ENCODE measurements around the gene PRDM15. TPM values are rescaled to one million over a fixed set of nuclear protein-coding genes. Genes with fewer than 3 reads are reported as not detected.

Gene PRDM15
- total and polyA plus RNA-seq, 2 experiments from 2014 or later = 3.0 to 10.6 TPM

GRCh38 chr21:41921021-41921420 lies 41.9 kb upstream of the PRDM15 start (continued):
- TF ChIP-seq JUNB (IDR thresholded peaks at IDR 0.05; ENCODE audit: unreplicated experiment) (no peak), REST (IDR thresholded peaks at IDR 0.05; ENCODE audit: unreplicated experiment) (no peak), CTCF (conservative IDR thresholded peaks at IDR 0.05; ENCODE audit: low read depth in 2 of 2) (no peak), ZNF114 (CRISPR knock-in tag; IDR thresholded peaks at IDR 0.05) (no peak), EZH2phosphoT487 (IDR thresholded peaks at IDR 0.05; ENCODE audit: unreplicated experiment) (no peak), POLR2AphosphoS5 (IDR thresholded peaks at IDR 0.05; ENCODE audit: low read depth) (no peak), ETS1 (IDR thresholded peaks at IDR 0.05) (no peak)

GRCh38 chr21:41920476-41920875 lies 41.3 kb upstream of the PRDM15 start:
- Histone ChIP-seq H3K4me1 (ENCODE audit: insufficient read depth) (peaks cover 2% of the 10 kb centered on the region), H3K4me2 (no peak overlapping the region), H3K27ac (ENCODE audit: low read depth) (no peak overlapping the region), H3K27me3 (ENCODE audit: insufficient read depth) (no peaks in the 10 kb centered on the region), H3K36me3 (ENCODE audit: insufficient read depth) (no peaks in the 10 kb centered on the region), H3K79me2 (replicated peaks; ENCODE audit: insufficient read depth) (peaks cover 6% of the 10 kb centered on the region; the same call in 1 of the 2 replicates), H3F3A (replicated peaks; ENCODE audit: low read depth) (no peaks in the 10 kb centered on the region), H3K9me2 (ENCODE audit: insufficient read depth) (no peaks in the 10 kb centered on the region), H4K20me1 (replicated peaks; ENCODE audit: insufficient read depth) (no peaks in the 10 kb centered on the region), H2AFZ (no peak overlapping the region), H3K4me3 (no peak overlapping the region)
- no peak for ATAC-seq
- no peak for DNase-seq (ENCODE audit: low spot score)
- Mint-ChIP-seq H3K4me1 (peaks cover 3% of the 10 kb centered on the region; the same call in 2 of the 3 replicates), H3K27me3 (ENCODE audit: insufficient read depth, low read depth, poor library complexity) (peaks cover 4% of the 10 kb centered on the region), H3K9me3 (peaks cover 3% of the 10 kb centered on the region; the same call in 1 of the 3 replicates), H3K4me3 (no peak overlapping the region), H3K27ac (no peak overlapping the region), H3K36me3 (ENCODE audit: low read depth) (peaks cover 13% of the 10 kb centered on the region)
- no peak for TF ChIP-seq ZNF114 (CRISPR knock-in tag; IDR thresholded peaks at IDR 0.05)
- TF ChIP-seq JUNB (IDR thresholded peaks at IDR 0.05; ENCODE audit: unreplicated experiment) = no peak
- TF ChIP-seq EZH2phosphoT487 (IDR thresholded peaks at IDR 0.05; ENCODE audit: unreplicated experiment) = no peak
- no peak for TF ChIP-seq NANOG (IDR thresholded peaks at IDR 0.05; ENCODE audit: borderline replicate concordance)
- TF ChIP-seq CTCF (conservative IDR thresholded peaks at IDR 0.05; ENCODE audit: low read depth in 2 of 2) = no peak
- no peak for TF ChIP-seq REST (IDR thresholded peaks at IDR 0.05; ENCODE audit: unreplicated experiment)
- TF ChIP-seq STAT1 (IDR thresholded peaks at IDR 0.05; ENCODE audit: unreplicated experiment) = no peak
- TF ChIP-seq ZNF331 (CRISPR knock-in tag; IDR thresholded peaks at IDR 0.05; ENCODE audit: low read depth) = no peak
- no peak for TF ChIP-seq ETS1 (IDR thresholded peaks at IDR 0.05)

All from GM23338 (cell line).